Trophoblast cell (in vitro differentiated cells and primary cell): ENCODE results near the gene HYI.
"Not testable (repeated sequence)": the region's sequence is repeated elsewhere in the genome, so short reads cannot be mapped to it uniquely, and the experiment has no call there.

Experiments used
- DNase-seq, 2 donors: peaks; one replicate each; pipeline ENCODE4 v3.0.0-alpha.2; 2016
- H2AFZ ChIP-seq: 2 replicates; pipeline ENCODE4 v1.6.1; 2013; ENCODE audit warnings: low read length, moderate library complexity, mild to moderate bottlenecking; ENCODE audit not compliant: insufficient read depth, poor library complexity
- H2AK5ac ChIP-seq: 2 replicates; pipeline ENCODE4 v1.6.1; 2013; ENCODE audit warnings: mild to moderate bottlenecking, low read length
- H2BK120ac ChIP-seq: 2 replicates; pipeline ENCODE4 v1.6.1; 2013; ENCODE audit warnings: low read length, mild to moderate bottlenecking, moderate library complexity; ENCODE audit not compliant: insufficient read depth, poor library complexity
- H2BK12ac ChIP-seq: 2 replicates; pipeline ENCODE4 v1.6.1; 2013; ENCODE audit warnings: mild to moderate bottlenecking, low read length, moderate library complexity
- H2BK5ac ChIP-seq: 2 replicates; pipeline ENCODE4 v1.6.1; 2013; ENCODE audit warnings: low read length, low read depth, moderate library complexity, mild to moderate bottlenecking; ENCODE audit not compliant: poor library complexity
- H3K14ac ChIP-seq: 2 replicates; pipeline ENCODE4 v1.6.1; 2013; ENCODE audit warnings: mild to moderate bottlenecking, low read length
- H3K18ac ChIP-seq: 2 replicates; pipeline ENCODE4 v1.6.1; 2013; ENCODE audit warnings: mild to moderate bottlenecking, low read length
- H3K23ac ChIP-seq: 2 replicates; pipeline ENCODE4 v1.6.1; 2013; ENCODE audit warnings: low read length
- H3K27ac ChIP-seq: 2 replicates; pipeline ENCODE4 v1.5.1; 2013; ENCODE audit warnings: low read depth, mild to moderate bottlenecking, inconsistent platforms, low read length, moderate library complexity
- H3K27me3 ChIP-seq: 2 replicates; pipeline ENCODE4 v1.6.1; 2013; ENCODE audit warnings: inconsistent platforms, mild to moderate bottlenecking, low read length, moderate library complexity; ENCODE audit not compliant: insufficient read depth
- H3K36me3 ChIP-seq, 2 experiments: 1 replicate in 1 of 2; 2 replicates in 1 of 2; pipeline ENCODE4 v1.6.1; 2013; ENCODE audit warnings: low read length in 2 of 2, mild to moderate bottlenecking in 2 of 2, moderate library complexity in 1 of 2; ENCODE audit not compliant: insufficient read depth in 2 of 2, control insufficient read depth in 1 of 2
- H3K4ac ChIP-seq: 2 replicates; pipeline ENCODE4 v1.6.1; 2013; ENCODE audit warnings: low read depth, mild to moderate bottlenecking, low read length, moderate library complexity
- H3K4me1 ChIP-seq, 2 experiments: 1 replicate in 1 of 2; 2 replicates in 1 of 2; pipeline ENCODE4 v1.6.1; 2013; ENCODE audit warnings: low read length in 2 of 2, mild to moderate bottlenecking in 2 of 2, moderate library complexity in 1 of 2; ENCODE audit not compliant: insufficient read depth in 2 of 2, control insufficient read depth in 1 of 2
- H3K4me2 ChIP-seq: 2 replicates; pipeline ENCODE4 v1.6.1; 2013; ENCODE audit warnings: inconsistent platforms, mild to moderate bottlenecking, low read length, moderate library complexity
- H3K4me3 ChIP-seq: 2 replicates; pipeline ENCODE4 v1.5.1; 2013; ENCODE audit warnings: mild to moderate bottlenecking, low read depth, low read length, inconsistent platforms
- H3K79me1 ChIP-seq: one replicate; pipeline ENCODE4 v1.6.1; 2013; ENCODE audit warnings: low read length
- H3K79me2 ChIP-seq: 2 replicates; pipeline ENCODE4 v1.6.1; 2013; ENCODE audit warnings: low read length, mild to moderate bottlenecking; ENCODE audit not compliant: control insufficient read depth, insufficient read depth, poor library complexity
- H3K9ac ChIP-seq: 2 replicates; pipeline ENCODE4 v1.6.1; 2013; ENCODE audit warnings: mild to moderate bottlenecking, low read length
- H3K9me3 ChIP-seq: 2 replicates; pipeline ENCODE4 v1.6.1; 2013; ENCODE audit warnings: low read depth, mild to moderate bottlenecking, control low read depth, inconsistent platforms, low read length; ENCODE audit not compliant: insufficient read depth
- H4K12ac ChIP-seq: 2 replicates; pipeline ENCODE4 v1.6.1; 2013; ENCODE audit warnings: low read depth, mild to moderate bottlenecking, low read length, moderate library complexity
- H4K8ac ChIP-seq: 2 replicates; pipeline ENCODE4 v1.6.1; 2013; ENCODE audit warnings: low read depth, mild to moderate bottlenecking, low read length, moderate library complexity
- H4K91ac ChIP-seq: one replicate; pipeline ENCODE4 v1.6.1; 2013; ENCODE audit warnings: low read depth, mild to moderate bottlenecking, low read length, moderate library complexity
- WGBS: extraction: QIAGEN DNeasy Blood & Tissue Kit; methylation state at CpG from one replicate; pipeline ENCODE4 v1.1.7; 2013; ENCODE audit warnings: missing lambda C conversion rate; ENCODE audit not compliant: insufficient read length, insufficient coverage; ENCODE audit errors: extremely low coverage; 5-methylcytosine and 5-hydroxymethylcytosine counted together

The HYI gene

DNA sequence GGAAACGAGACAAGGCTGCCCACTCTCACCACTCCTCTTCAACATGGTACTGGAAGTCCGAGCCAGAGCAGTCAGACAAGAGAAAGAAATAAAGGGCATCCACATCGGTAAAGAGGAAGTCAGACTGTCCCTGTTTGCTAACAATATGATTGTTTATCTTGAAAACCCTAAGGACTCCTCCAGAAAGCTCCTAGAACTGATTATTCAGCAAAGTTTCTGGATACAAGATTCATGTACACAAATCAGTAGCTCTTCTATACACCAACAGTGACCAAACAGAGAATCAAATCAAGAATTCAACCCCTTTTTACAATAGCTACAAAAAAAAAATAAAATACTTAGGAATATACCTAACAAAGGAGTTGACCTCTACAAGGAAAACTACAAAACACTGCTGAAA is 4.6 kb upstream of the HYI start:
- H3K14ac ChIP-seq, H3K4me3 ChIP-seq, H4K12ac ChIP-seq, H3K27ac ChIP-seq, H3K4me2 ChIP-seq, H3K18ac ChIP-seq, H3K4ac ChIP-seq, H2AFZ ChIP-seq, H2BK12ac ChIP-seq, H3K4me1 ChIP-seq, H3K79me2 ChIP-seq, H3K27me3 ChIP-seq, DNase-seq, H4K8ac ChIP-seq, H3K79me1 ChIP-seq, H3K9ac ChIP-seq, H3K36me3 ChIP-seq, H3K9me3 ChIP-seq, H2BK120ac ChIP-seq, H3K23ac ChIP-seq, H4K91ac ChIP-seq, H2BK5ac ChIP-seq, H2AK5ac ChIP-seq: not testable (repeated sequence)
- no CpG with 5 or more reads among the region's 3 CpGs for WGBS

DNA sequence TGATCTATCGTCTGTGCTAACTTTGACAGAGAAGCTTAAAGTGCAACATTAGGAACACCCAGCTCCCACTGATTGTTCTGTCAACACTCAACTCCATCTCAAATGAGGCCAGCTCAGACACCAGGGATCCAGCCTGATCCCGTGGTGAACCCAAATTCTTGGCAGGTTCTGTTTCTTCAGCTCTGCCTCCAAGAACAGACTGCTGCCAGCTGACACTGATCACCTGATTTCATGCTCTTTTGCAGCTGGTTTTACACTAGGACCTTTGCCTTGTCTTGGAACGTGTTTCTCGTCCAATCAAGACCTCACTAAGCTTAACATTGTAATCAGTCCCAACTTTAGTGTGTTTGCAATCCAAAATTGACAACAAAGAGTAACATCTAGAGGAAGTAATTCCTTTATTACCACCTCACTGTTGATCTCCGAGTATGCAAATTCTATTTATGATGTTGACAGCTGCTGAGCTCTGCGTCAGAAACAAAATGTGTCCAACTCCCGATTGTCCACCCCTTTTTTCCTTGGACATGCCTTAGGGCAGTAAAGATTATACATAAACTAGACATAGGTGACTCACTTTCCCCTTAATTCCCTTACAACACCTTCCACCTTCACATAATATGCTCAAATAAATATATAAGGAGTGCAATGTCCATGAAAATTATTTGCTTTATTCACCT is 1.6 kb upstream of the HYI start:
- Histone ChIP-seq H3K79me2 (peaks cover 4% of the 10 kb centered on the region), H2BK12ac (no peak overlapping the region), H3K4me1 (peaks cover 0 to 14% of the 10 kb centered on the region in 2 experiments), H3K79me1 (peaks cover 9% of the 10 kb centered on the region), H3K27ac (no peak overlapping the region), H2AK5ac (no peak overlapping the region), H3K27me3 (no peaks in the 10 kb centered on the region), H3K14ac (no peak overlapping the region), H3K36me3 (peaks cover 18 to 19% of the 10 kb centered on the region in 2 experiments), H2BK120ac (no peak overlapping the region), H2BK5ac (no peak overlapping the region), H3K18ac (no peak overlapping the region), H3K4me2 (no peak overlapping the region), H3K23ac (no peak overlapping the region), H3K4me3 (no peak overlapping the region), H4K12ac (no peak overlapping the region), H3K9ac (no peak overlapping the region), H3K4ac (no peak overlapping the region), H3K9me3 (no peaks in the 10 kb centered on the region), H4K8ac (no peak overlapping the region), H4K91ac (no peak overlapping the region), H2AFZ (no peak overlapping the region)
- WGBS, result no CpG with 5 or more reads among the region's 7 CpGs
- no peak for DNase-seq

DNA sequence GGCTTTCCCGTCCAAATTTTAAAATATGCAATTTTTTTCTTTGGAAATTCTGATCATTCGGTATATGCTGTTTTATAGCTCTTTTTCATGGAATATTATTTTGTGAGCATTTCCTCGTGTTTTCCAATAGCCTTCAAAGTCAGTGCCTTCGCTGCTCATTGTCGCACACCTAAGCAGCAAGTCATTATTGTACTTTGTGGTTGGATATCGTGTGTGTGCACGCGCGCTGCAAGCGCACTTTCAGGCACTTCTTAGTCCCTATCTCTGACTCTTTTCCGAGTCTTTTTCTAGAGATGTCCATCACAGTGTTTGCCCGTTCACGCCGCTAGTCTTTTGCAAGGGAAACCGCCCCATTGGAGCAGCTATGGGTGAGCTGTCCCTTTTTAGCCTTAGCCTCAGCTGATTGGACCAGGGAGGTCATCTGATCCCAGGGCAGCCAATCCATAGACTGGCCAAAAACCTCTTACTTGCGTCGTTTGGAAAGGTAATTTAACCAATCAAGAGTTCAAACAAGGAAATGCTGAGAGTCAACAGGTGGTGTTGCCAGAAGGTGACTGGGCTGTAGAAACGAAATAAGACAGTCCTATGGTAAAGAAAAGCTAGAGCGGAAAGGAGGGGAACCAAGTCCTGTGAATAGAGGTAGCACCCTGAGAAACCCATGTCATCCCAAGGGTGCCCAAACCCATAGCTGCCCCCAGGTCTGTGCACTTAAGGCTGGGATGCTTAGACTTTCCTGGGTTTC is 710 bp upstream of the HYI start:
- peaks cover 9% of the 10 kb centered on the region for H3K79me1 ChIP-seq
- H3K9me3 ChIP-seq, result no peaks in the 10 kb centered on the region
- no peak overlapping the region for H3K9ac ChIP-seq
- peak overlapping the region; percentile 11 for H3K14ac ChIP-seq
- no peak overlapping the region for H3K4ac ChIP-seq
- H4K8ac ChIP-seq, result peak overlapping the region; percentile 73
- H2BK5ac ChIP-seq, result no peak overlapping the region
- H3K79me2 ChIP-seq, result peaks cover 4% of the 10 kb centered on the region
- peak overlapping the region; percentile 50 for H3K4me3 ChIP-seq
- no peak overlapping the region for H3K18ac ChIP-seq
- H3K23ac ChIP-seq, result no peak overlapping the region
- no peaks in the 10 kb centered on the region for H3K27me3 ChIP-seq
- H2AFZ ChIP-seq, result peak overlapping the region; percentile 12
- peaks cover 27 to 28% of the 10 kb centered on the region in 2 experiments for H3K36me3 ChIP-seq
- peak overlapping the region; percentile 40 for H4K91ac ChIP-seq
- H3K4me1 ChIP-seq, result peaks cover 0 to 14% of the 10 kb centered on the region in 2 experiments
- WGBS, result no CpG with 5 or more reads among the region's 19 CpGs
- peak overlapping the region; percentile 76 for H3K4me2 ChIP-seq
- DNase-seq, result peak; percentile 66 to 86
- H2BK120ac ChIP-seq, result no peak overlapping the region
- peak overlapping the region; percentile 23 for H4K12ac ChIP-seq
- H2BK12ac ChIP-seq, result no peak overlapping the region
- H3K27ac ChIP-seq, result peak overlapping the region; percentile 95
- H2AK5ac ChIP-seq, result no peak overlapping the region

DNA sequence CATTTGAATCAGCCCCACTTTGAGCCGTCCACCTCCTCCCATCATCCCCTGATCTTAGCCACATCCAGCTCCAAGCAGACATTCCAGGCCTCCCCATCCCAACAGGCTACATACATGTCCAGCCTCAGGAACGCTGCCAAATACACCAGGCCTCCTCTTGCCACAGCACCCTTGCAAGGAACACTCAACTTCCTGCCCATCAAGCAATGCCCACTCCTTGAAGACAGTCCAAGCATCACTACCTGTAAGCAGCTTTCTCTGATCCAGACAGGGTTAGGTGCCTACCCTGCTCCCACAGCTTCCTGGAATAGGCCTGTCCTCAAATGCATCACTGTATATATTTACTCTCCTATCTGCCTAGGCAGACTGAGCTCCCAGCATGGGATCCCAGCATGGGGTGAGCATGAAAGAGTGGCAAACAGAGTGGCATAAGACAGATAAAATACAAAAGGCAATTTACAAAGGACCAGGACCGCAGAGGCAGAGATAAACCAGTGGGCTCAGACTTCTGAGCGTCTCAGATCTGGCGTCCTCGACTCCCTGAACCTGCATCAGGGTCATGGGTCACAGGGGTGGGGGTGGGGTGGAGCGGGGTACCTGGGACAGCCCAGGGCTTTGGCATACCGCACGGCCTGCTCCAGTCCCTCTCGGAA is 816 bp downstream of the HYI start:
- peak overlapping the region; percentile 50 for H3K9ac ChIP-seq
- H2AK5ac ChIP-seq, result no peak overlapping the region
- H3K27me3 ChIP-seq, result no peaks in the 10 kb centered on the region
- peaks cover 2% of the 10 kb centered on the region for H3K9me3 ChIP-seq
- H3K27ac ChIP-seq, result peak overlapping the region; percentile 95
- DNase-seq, result peak in 1 of 2 donors; percentile 29
- no peak overlapping the region for H2BK5ac ChIP-seq
- H2AFZ ChIP-seq, result no peak overlapping the region
- H3K4me1 ChIP-seq, result peaks cover 0 to 14% of the 10 kb centered on the region in 2 experiments
- peak overlapping the region; percentile 97 for H3K14ac ChIP-seq
- no peak overlapping the region for H4K12ac ChIP-seq
- peak overlapping the region; percentile 98 for H3K18ac ChIP-seq
- H3K36me3 ChIP-seq, result peaks cover 43% of the 10 kb centered on the region in 2 experiments
- H3K23ac ChIP-seq, result no peak overlapping the region
- H3K4me2 ChIP-seq, result peak overlapping the region; percentile 72
- peak overlapping the region; percentile 82 for H2BK120ac ChIP-seq
- H4K8ac ChIP-seq, result peak overlapping the region; percentile 94
- H3K79me2 ChIP-seq, result peaks cover 4% of the 10 kb centered on the region
- peak overlapping the region; percentile 73 for H3K4me3 ChIP-seq
- no CpG with 5 or more reads among the region's 10 CpGs for WGBS
- H4K91ac ChIP-seq, result peak overlapping the region; percentile 96
- peak overlapping the region; percentile 85 for H3K4ac ChIP-seq
- H2BK12ac ChIP-seq, result no peak overlapping the region
- H3K79me1 ChIP-seq, result peaks cover 9% of the 10 kb centered on the region
